Peyer's patch (tissue), 4 donors: ENCODE results near the gene CDRT4.

ENCODE experiments used
- CTCF ChIP-seq, 6 experiments: fragments of 450-650 bp in 4 of 6; fragments of 200-600 bp in 2 of 6; sonication (generic) in 1 of 6; IDR thresholded peaks; one replicate each; pipeline ENCODE4 v1.5.1; 2017 to 2019; ENCODE audit warnings: antibody characterized with exemption in 6 of 6, mild to moderate bottlenecking in 3 of 6, moderate library complexity in 1 of 6
- POLR2A ChIP-seq, 2 donors: fragments of 450-650 bp; IDR thresholded peaks; one replicate each; pipeline ENCODE4 v1.5.1; 2017; ENCODE audit warnings: antibody characterized with exemption in 2 of 2, mild to moderate bottlenecking in 2 of 2, moderate library complexity in 2 of 2

- TF ChIP-seq CTCF (IDR thresholded peaks at IDR 0.05) (no peak), POLR2A (IDR thresholded peaks at IDR 0.05) (no peak)
Measured at GRCh38 chr17:15393414-15393813, 74.0 kb downstream of the CDRT4 start.
